D721Med (cell line): ENCODE measurements around the gene RRM1.

ENCODE experiments used
- DNase-seq: peaks from one replicate; pipeline ENCODE4 v3.0.0; 2011; ENCODE audit warnings: low spot score; ENCODE audit not compliant: insufficient read length
- FAIRE-seq: peaks from 2 replicates; lab custom pipeline; 2011; peaks lifted over from hg19 to GRCh38; lab: Jason Lieb, UNC
- CTCF ChIP-seq: IDR thresholded peaks from 2 replicates; pipeline ENCODE4 v1.5.1; 2012; ENCODE audit warnings: mild to moderate bottlenecking, control low read depth; ENCODE audit not compliant: insufficient read depth; ENCODE audit errors: missing control alignments

The RRM1 gene

GRCh38 chr11:4076774-4077173, 17.8 kb upstream of the RRM1 start:
- no peak for FAIRE-seq
- DNase-seq, result no peak
- no peak for TF ChIP-seq CTCF

DNA sequence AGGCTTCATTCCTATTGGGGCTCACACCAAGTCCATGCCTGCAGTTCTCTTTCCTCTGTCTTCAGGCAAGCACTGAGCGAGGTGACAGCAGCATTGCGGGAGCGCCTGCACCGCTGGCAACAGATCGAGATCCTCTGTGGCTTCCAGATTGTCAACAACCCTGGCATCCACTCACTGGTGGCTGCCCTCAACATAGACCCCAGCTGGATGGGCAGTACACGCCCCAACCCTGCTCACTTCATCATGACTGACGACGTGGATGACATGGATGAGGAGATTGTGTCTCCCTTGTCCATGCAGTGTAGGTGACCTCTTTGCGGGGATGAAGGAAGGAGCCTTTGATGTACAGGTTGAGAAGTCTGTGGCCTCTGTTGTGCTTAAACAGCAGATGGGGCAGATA, 11.4 kb upstream of the RRM1 start:
- no peak for TF ChIP-seq CTCF
- FAIRE-seq, result no peak
- DNase-seq, result no peak

- TF ChIP-seq CTCF, result no peak
- no peak for FAIRE-seq
- DNase-seq, result peak; percentile 32
Measured at GRCh38 chr11:4084406-4085125, 10.0 kb upstream of the RRM1 start.

GRCh38 chr11:4085575-4085974, 9.0 kb upstream of the RRM1 start:
- DNase-seq (no peak), FAIRE-seq (no peak)
- no peak for TF ChIP-seq CTCF

GRCh38 chr11:4086575-4087353, 7.8 kb upstream of the RRM1 start:
- DNase-seq (no peak), FAIRE-seq (no peak)
- TF ChIP-seq CTCF, result no peak

DNA sequence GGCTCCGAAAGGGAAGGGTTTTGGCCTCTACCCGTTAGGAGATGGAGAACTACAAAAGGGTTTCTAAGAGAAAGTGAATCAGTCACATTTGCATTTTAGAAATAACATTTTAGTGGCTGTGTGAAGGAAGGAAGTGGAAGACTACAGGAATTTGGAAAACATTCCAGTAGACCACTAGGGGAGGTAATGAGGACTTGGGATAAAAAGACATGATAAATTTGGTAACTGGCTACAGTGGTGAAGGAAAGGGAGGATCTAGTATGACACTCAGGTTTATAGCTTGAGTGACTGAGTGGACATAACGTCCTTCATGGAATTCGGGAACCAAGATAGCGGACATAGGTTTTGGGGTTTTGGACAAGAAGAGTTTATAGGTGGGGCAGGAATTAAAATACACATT, 7.0 kb upstream of the RRM1 start:
- FAIRE-seq (no peak), DNase-seq (no peak)
- TF ChIP-seq CTCF, result no peak

DNA sequence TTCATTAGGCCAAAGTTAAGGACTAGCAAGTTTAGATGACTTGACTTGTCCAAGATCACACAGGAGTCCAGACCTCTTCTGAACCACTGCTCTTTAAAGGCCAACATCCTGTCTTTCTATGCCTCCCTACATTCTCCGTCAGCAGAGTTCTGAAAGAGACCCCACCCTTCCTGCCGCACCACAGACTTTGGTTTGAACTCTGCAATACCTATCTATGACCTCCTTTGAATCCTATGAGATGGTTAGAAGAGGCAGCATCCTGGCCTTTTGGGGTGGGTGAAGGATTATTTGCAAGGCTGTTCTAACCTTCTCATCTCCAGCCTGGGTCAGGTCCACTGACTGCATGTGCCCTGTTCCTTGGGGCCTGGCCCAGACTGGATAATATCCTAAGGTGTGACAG, 4.3 kb upstream of the RRM1 start:
- DNase-seq, result no peak
- TF ChIP-seq CTCF, result no peak
- no peak for FAIRE-seq
